ENCODE measurements around the gene PSMA8. TPM values are rescaled to one million over a fixed set of nuclear protein-coding genes. Genes with fewer than 3 reads are reported as not detected.
"Not testable (repeated sequence)": the region's sequence is repeated elsewhere in the genome, so short reads cannot be mapped to it uniquely, and the experiment has no call there.

PSMA8 gene
- total RNA-seq, 4 donors from 2014 or later, result not detected

DNA sequence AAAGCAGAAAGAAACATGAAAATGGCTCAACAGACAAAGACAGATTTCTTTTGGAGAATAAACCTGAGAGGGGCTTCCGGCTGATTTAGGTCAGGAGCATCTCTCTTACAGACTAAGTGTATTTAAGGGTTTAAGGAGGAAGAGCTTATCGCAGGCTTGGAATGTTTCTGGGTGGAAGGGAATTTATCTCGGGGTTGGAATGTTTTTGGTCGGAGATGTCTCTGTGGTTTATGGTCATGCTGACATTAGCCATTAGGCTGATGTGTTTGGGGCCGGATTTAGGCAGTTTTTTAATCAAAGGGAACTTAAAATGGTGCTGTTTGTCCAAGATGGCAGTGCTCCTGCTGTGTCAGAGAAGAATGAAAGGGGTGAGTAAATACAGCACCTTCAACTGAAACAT lies 14.4 kb upstream of the PSMA8 start:
- H3K36me3 ChIP-seq, result no peaks in the 10 kb centered on the region
- no peak overlapping the region for H3K4me3 ChIP-seq
- H3K27me3 ChIP-seq, result peaks cover 13% of the 10 kb centered on the region
- DNase-seq (ENCODE audit: low spot score in 2 of 2), result no peak
- no peaks in the 10 kb centered on the region for H3K4me1 ChIP-seq
- H3K27ac ChIP-seq, result no peak overlapping the region
- WGBS, result 88% methylated on average over 5 of the region's 5 CpGs
- TF ChIP-seq EP300 (IDR thresholded peaks at IDR 0.05) (no peak), POLR2AphosphoS5 (IDR thresholded peaks at IDR 0.05) (no peak), POLR2A (IDR thresholded peaks at IDR 0.05) (no peak)
- H3K9me3 ChIP-seq, result no peaks in the 10 kb centered on the region

DNA sequence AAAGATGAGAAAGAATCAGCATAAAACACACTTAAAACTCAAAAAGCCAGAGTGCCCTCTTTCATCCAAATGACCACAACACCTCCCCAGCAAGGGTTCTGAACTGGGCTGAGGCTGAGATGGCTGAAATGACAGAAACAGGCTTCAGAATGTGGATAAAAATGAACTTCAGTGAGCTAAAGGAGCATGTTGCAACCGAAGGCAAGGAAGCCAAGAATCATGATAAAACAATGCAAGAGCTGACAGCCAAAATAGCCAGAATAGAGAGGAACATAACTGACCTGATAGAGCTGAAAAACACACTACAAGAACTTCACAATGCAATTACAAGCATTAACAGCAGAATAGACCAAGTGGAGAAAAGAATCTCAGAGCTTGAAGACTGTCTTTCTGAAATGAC lies 12.2 kb upstream of the PSMA8 start:
- no peak overlapping the region for H3K27ac ChIP-seq
- TF ChIP-seq, protein P1, sequence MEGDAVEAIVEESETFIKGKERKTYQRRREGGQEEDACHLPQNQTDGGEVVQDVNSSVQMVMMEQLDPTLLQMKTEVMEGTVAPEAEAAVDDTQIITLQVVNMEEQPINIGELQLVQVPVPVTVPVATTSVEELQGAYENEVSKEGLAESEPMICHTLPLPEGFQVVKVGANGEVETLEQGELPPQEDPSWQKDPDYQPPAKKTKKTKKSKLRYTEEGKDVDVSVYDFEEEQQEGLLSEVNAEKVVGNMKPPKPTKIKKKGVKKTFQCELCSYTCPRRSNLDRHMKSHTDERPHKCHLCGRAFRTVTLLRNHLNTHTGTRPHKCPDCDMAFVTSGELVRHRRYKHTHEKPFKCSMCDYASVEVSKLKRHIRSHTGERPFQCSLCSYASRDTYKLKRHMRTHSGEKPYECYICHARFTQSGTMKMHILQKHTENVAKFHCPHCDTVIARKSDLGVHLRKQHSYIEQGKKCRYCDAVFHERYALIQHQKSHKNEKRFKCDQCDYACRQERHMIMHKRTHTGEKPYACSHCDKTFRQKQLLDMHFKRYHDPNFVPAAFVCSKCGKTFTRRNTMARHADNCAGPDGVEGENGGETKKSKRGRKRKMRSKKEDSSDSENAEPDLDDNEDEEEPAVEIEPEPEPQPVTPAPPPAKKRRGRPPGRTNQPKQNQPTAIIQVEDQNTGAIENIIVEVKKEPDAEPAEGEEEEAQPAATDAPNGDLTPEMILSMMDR (IDR thresholded peaks at IDR 0.05), result no peak
- H3K4me1 ChIP-seq, result no peaks in the 10 kb centered on the region
- 78% methylated on average over 1 of the region's 1 CpG for WGBS
- no peaks in the 10 kb centered on the region for H3K36me3 ChIP-seq
- no peaks in the 10 kb centered on the region for H3K9me3 ChIP-seq
- DNase-seq (ENCODE audit: low spot score in 2 of 2), result no peak
- no peak overlapping the region for H3K4me3 ChIP-seq
- H3K27me3 ChIP-seq, result peaks cover 13% of the 10 kb centered on the region

DNA sequence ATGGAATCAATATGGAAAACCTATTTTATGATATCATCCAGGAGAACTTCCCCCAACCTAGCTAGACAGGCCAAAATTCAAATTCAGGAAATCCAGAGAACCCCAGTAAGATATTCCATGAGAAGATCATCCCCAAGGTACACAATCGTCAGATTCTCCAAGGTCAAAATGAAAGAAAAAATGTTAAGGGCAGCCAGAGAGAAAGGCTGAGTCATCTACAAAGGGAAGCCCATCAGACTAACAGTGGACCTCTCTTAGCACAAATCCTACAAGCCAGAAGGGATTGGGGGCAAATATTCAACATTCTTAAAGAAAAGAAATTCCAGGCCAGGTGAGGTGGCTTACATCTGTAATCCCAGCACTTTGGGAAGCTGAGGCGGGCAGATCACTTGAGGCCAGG lies 11.7 kb upstream of the PSMA8 start:
- H3K4me3 ChIP-seq; H3K36me3 ChIP-seq; H3K9me3 ChIP-seq; H3K4me1 ChIP-seq; H3K27ac ChIP-seq; DNase-seq (ENCODE audit: low spot score in 2 of 2): not testable (repeated sequence)
- WGBS, result 84% methylated on average over 2 of the region's 2 CpGs
- H3K27me3 ChIP-seq, result peaks cover 13% of the 10 kb centered on the region

DNA sequence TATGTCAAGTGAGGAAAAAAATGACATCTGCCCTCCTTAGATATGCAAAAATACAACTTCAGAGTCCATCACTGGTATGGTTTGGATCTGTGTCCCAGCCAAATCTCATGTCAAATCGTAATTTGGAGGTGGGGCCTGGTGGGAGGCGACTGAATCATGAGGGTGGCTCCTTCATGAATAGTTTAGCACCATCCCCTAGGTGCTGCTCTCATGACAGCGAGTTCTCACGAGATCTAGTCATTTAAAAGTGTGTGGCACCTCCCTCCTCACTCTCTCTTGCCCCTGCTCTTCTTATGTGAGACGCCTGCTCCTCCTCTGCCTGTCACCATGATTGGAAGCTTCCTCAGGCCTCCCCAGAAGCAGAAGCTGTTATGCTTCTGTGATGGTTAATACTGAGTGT lies 5.9 kb upstream of the PSMA8 start:
- Histone ChIP-seq H3K9me3 (no peaks in the 10 kb centered on the region), H3K27me3 (no peaks in the 10 kb centered on the region), H3K4me1 (no peaks in the 10 kb centered on the region), H3K4me3 (no peak overlapping the region), H3K27ac (no peak overlapping the region), H3K36me3 (no peaks in the 10 kb centered on the region)
- no peak for DNase-seq (ENCODE audit: low spot score in 2 of 2)
- 66% methylated on average over 5 of the region's 5 CpGs for WGBS
- no peak for TF ChIP-seq POLR2A (IDR thresholded peaks at IDR 0.05)
- no peak for TF ChIP-seq POLR2AphosphoS5 (IDR thresholded peaks at IDR 0.05)
- no peak for TF ChIP-seq EP300 (IDR thresholded peaks at IDR 0.05)
- TF ChIP-seq, protein P1 (IDR thresholded peaks at IDR 0.05), result no peak

DNA sequence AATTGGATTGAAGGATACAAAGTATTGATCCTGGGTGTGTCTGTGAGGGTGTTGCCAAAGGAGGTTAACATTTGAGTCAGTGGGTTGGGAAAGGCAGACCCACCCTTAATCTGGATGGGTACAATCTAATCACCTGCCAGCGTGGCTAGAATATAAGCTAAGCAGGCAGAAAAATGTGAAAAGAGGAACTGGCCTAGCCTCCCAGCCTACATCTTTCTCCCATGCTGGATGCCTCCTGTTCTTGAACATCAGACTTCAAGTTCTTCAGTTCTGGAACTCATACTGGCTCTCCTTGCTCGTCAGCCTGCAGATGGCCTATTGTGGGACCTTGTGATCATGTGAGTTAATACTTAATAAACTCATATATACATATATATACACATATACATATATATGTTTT lies 5.5 kb upstream of the PSMA8 start:
- H3K36me3 ChIP-seq; H3K4me1 ChIP-seq; H3K27me3 ChIP-seq; H3K4me3 ChIP-seq; H3K9me3 ChIP-seq; DNase-seq (ENCODE audit: low spot score in 2 of 2); H3K27ac ChIP-seq: not testable (repeated sequence)
- WGBS, result 84% methylated on average over 2 of the region's 2 CpGs

DNA sequence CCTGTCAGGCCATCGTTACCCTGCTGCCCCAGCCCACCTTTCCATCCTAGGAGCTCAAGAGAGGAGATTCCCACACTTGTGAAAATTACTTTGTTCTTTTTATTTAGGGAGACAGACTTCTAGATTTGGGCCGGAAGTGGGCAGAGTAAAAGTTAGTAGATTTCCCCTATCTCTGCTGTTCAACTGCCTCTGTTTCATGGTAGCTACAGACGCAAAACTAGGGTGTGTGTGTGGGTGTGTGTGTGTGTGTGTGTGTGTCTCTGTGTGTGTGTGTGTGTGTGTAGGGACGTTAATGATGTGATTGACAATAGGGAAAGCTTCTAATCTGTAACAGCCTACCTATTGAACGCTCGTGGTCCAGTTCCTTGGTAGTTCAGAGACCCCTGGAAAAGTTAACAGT lies 438 bp downstream of the PSMA8 start:
- Histone ChIP-seq H3K4me1 (no peaks in the 10 kb centered on the region), H3K27ac (no peak overlapping the region), H3K4me3 (no peak overlapping the region), H3K27me3 (no peaks in the 10 kb centered on the region), H3K9me3 (no peaks in the 10 kb centered on the region), H3K36me3 (no peaks in the 10 kb centered on the region)
- TF ChIP-seq POLR2AphosphoS5 (IDR thresholded peaks at IDR 0.05) (no peak), POLR2A (IDR thresholded peaks at IDR 0.05) (no peak), EP300 (IDR thresholded peaks at IDR 0.05) (no peak)
- TF ChIP-seq, protein P1 (IDR thresholded peaks at IDR 0.05), result no peak
- 85% methylated on average over 6 of the region's 6 CpGs for WGBS
- DNase-seq (ENCODE audit: low spot score in 2 of 2), result no peak

DNA sequence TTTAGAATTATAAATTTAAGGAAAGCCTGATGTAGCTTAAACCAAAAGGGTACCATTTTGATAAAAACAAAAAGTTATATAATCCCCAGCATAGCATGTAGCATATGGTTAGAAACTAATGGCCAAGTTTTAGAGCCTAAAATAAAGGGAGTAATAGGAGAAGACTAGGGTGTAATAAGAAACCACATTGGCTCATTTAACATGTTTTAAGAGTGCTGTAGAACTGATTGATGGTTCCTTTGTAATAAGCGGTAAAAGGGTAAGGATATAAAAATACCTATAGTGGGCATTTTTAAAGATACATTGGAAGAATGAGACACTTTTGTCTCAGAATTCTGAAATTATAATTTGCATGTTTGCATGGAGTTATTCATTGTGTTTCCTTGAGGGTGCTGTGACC lies 1.9 kb downstream of the PSMA8 start:
- H3K4me1 ChIP-seq, result no peaks in the 10 kb centered on the region
- H3K27ac ChIP-seq, result no peak overlapping the region
- TF ChIP-seq POLR2A (IDR thresholded peaks at IDR 0.05) (no peak), EP300 (IDR thresholded peaks at IDR 0.05) (no peak)
- TF ChIP-seq, protein P1 (IDR thresholded peaks at IDR 0.05), result no peak
- no peaks in the 10 kb centered on the region for H3K9me3 ChIP-seq
- no peak for DNase-seq (ENCODE audit: low spot score in 2 of 2)
- no peak overlapping the region for H3K4me3 ChIP-seq
- no peaks in the 10 kb centered on the region for H3K36me3 ChIP-seq
- WGBS, result 94% methylated on average over 1 of the region's 1 CpG
- H3K27me3 ChIP-seq, result no peaks in the 10 kb centered on the region
